Measurements from ENCODE around the gene DNAJB6. TPM values are rescaled to one million over a fixed set of nuclear protein-coding genes. Genes with fewer than 3 reads are reported as not detected.

The DNAJB6 gene
- total RNA-seq, 1 experiment from 2014 or later = 288 TPM

DNA sequence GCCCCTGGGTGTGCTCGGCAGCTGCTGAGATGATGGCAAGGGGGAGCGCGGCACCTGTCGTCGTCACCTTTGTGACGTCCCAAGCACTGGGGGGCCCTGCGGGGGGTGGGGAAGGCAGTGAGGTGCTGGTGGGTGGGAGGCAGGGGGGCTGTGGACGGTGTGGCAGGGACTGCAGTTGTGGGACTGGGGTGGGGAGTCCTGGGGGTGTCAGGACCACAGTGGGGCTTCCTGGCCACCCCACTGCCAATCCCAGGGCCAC lies 82.2 kb downstream of the DNAJB6 start:
- TF ChIP-seq JUN (CRISPR knock-in tag; IDR thresholded peaks at IDR 0.05) (no peak), SP1 (CRISPR knock-in tag; conservative IDR thresholded peaks at IDR 0.05) (no peak), ETV6 (CRISPR knock-in tag; IDR thresholded peaks at IDR 0.05) (no peak), SMAD3 (CRISPR knock-in tag; IDR thresholded peaks at IDR 0.05; ENCODE audit: borderline replicate concordance) (no peak), FOXJ3 (CRISPR knock-in tag; IDR thresholded peaks at IDR 0.05; ENCODE audit: borderline replicate concordance) (no peak), HMGA2 (CRISPR knock-in tag; IDR thresholded peaks at IDR 0.05) (no peak), CREM (CRISPR knock-in tag; IDR thresholded peaks at IDR 0.05) (no peak), CBFB (CRISPR knock-in tag; IDR thresholded peaks at IDR 0.05; ENCODE audit: low read depth) (no peak), GABPB1 (CRISPR knock-in tag; IDR thresholded peaks at IDR 0.05) (no peak)
- TF ChIP-seq, protein P1, sequence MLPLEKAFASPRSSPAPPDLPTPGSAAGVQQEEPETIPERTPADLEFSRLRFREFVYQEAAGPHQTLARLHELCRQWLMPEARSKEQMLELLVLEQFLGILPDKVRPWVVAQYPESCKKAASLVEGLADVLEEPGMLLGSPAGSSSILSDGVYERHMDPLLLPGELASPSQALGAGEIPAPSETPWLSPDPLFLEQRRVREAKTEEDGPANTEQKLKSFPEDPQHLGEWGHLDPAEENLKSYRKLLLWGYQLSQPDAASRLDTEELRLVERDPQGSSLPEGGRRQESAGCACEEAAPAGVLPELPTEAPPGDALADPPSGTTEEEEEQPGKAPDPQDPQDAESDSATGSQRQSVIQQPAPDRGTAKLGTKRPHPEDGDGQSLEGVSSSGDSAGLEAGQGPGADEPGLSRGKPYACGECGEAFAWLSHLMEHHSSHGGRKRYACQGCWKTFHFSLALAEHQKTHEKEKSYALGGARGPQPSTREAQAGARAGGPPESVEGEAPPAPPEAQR (CRISPR knock-in tag; IDR thresholded peaks at IDR 0.05) = no peak
- TF ChIP-seq, protein P2, sequence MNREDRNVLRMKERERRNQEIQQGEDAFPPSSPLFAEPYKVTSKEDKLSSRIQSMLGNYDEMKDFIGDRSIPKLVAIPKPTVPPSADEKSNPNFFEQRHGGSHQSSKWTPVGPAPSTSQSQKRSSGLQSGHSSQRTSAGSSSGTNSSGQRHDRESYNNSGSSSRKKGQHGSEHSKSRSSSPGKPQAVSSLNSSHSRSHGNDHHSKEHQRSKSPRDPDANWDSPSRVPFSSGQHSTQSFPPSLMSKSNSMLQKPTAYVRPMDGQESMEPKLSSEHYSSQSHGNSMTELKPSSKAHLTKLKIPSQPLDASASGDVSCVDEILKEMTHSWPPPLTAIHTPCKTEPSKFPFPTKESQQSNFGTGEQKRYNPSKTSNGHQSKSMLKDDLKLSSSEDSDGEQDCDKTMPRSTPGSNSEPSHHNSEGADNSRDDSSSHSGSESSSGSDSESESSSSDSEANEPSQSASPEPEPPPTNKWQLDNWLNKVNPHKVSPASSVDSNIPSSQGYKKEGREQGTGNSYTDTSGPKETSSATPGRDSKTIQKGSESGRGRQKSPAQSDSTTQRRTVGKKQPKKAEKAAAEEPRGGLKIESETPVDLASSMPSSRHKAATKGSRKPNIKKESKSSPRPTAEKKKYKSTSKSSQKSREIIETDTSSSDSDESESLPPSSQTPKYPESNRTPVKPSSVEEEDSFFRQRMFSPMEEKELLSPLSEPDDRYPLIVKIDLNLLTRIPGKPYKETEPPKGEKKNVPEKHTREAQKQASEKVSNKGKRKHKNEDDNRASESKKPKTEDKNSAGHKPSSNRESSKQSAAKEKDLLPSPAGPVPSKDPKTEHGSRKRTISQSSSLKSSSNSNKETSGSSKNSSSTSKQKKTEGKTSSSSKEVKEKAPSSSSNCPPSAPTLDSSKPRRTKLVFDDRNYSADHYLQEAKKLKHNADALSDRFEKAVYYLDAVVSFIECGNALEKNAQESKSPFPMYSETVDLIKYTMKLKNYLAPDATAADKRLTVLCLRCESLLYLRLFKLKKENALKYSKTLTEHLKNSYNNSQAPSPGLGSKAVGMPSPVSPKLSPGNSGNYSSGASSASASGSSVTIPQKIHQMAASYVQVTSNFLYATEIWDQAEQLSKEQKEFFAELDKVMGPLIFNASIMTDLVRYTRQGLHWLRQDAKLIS (CRISPR knock-in tag; IDR thresholded peaks at IDR 0.05; ENCODE audit: borderline replicate concordance) = no peak
- Mint-ChIP-seq H3K27me3 (ENCODE audit: low read depth) (no peaks in the 10 kb centered on the region), H3K9me3 (no peaks in the 10 kb centered on the region), H3K4me1 (peaks cover 5% of the 10 kb centered on the region), H3K36me3 (peaks cover 37% of the 10 kb centered on the region), H3K4me3 (no peak overlapping the region), H3K27ac (no peak overlapping the region)
- ChIA-PET POLR2A (no interaction called here), CTCF (interaction anchor here (1.6 kb wide), 1 partner anchor 12 kb away, joined by 4 read pairs; no protein-coding TSS in a partner anchor)
- ATAC-seq (no peak), DNase-seq (ENCODE audit: low spot score) (no peak)

DNA sequence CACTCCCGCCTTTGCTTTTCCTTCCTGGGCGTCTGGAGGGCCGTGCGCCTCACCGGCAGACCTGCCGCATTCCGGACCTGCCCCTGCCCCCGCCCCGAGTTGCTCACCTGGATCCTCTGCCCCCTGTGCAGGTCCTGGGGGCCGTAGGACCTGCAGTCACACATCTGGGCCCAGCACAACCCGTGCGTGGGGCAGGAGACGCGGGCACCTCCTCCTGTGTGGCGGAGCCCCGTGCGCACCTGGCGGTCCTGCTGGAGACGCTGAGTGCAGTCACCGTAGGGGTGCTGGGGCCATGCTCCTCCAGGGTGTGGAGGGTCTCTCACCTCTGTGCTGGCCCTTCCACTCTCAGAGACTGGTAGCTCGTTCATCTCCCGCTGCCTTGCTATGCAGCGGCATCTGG lies 85.5 kb downstream of the DNAJB6 start:
- H3K4me1 Mint-ChIP-seq = no peaks in the 10 kb centered on the region
- H3K27me3 Mint-ChIP-seq (ENCODE audit: low read depth) = no peaks in the 10 kb centered on the region
- H3K27ac Mint-ChIP-seq = no peak overlapping the region
- no peak overlapping the region for H3K4me3 Mint-ChIP-seq
- ATAC-seq (no peak), DNase-seq (ENCODE audit: low spot score) (no peak)
- CTCF ChIA-PET = interaction anchor here (0.9 kb wide), 1 partner anchor 52 kb away, joined by 3 read pairs; no protein-coding TSS in a partner anchor
- peaks cover 9% of the 10 kb centered on the region for H3K36me3 Mint-ChIP-seq
- POLR2A ChIA-PET = no interaction called here
- H3K9me3 Mint-ChIP-seq = no peaks in the 10 kb centered on the region
- no peak for TF ChIP-seq TCF7 (CRISPR knock-in tag; IDR thresholded peaks at IDR 0.05; ENCODE audit: low read depth)
- no peak for TF ChIP-seq EMX1 (CRISPR knock-in tag; IDR thresholded peaks at IDR 0.05)
- TF ChIP-seq, protein P3, sequence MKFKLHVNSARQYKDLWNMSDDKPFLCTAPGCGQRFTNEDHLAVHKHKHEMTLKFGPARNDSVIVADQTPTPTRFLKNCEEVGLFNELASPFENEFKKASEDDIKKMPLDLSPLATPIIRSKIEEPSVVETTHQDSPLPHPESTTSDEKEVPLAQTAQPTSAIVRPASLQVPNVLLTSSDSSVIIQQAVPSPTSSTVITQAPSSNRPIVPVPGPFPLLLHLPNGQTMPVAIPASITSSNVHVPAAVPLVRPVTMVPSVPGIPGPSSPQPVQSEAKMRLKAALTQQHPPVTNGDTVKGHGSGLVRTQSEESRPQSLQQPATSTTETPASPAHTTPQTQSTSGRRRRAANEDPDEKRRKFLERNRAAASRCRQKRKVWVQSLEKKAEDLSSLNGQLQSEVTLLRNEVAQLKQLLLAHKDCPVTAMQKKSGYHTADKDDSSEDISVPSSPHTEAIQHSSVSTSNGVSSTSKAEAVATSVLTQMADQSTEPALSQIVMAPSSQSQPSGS (CRISPR knock-in tag; IDR thresholded peaks at IDR 0.05; ENCODE audit: borderline replicate concordance, low read depth) = no peak
- TF ChIP-seq RELA (CRISPR knock-in tag; IDR thresholded peaks at IDR 0.05; ENCODE audit: borderline replicate concordance) = no peak
- no peak for TF ChIP-seq NR1H2 (CRISPR knock-in tag; IDR thresholded peaks at IDR 0.05)
- TF ChIP-seq, protein P4, sequence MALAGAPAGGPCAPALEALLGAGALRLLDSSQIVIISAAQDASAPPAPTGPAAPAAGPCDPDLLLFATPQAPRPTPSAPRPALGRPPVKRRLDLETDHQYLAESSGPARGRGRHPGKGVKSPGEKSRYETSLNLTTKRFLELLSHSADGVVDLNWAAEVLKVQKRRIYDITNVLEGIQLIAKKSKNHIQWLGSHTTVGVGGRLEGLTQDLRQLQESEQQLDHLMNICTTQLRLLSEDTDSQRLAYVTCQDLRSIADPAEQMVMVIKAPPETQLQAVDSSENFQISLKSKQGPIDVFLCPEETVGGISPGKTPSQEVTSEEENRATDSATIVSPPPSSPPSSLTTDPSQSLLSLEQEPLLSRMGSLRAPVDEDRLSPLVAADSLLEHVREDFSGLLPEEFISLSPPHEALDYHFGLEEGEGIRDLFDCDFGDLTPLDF (CRISPR knock-in tag; IDR thresholded peaks at IDR 0.05) = no peak
- TF ChIP-seq, protein P5, sequence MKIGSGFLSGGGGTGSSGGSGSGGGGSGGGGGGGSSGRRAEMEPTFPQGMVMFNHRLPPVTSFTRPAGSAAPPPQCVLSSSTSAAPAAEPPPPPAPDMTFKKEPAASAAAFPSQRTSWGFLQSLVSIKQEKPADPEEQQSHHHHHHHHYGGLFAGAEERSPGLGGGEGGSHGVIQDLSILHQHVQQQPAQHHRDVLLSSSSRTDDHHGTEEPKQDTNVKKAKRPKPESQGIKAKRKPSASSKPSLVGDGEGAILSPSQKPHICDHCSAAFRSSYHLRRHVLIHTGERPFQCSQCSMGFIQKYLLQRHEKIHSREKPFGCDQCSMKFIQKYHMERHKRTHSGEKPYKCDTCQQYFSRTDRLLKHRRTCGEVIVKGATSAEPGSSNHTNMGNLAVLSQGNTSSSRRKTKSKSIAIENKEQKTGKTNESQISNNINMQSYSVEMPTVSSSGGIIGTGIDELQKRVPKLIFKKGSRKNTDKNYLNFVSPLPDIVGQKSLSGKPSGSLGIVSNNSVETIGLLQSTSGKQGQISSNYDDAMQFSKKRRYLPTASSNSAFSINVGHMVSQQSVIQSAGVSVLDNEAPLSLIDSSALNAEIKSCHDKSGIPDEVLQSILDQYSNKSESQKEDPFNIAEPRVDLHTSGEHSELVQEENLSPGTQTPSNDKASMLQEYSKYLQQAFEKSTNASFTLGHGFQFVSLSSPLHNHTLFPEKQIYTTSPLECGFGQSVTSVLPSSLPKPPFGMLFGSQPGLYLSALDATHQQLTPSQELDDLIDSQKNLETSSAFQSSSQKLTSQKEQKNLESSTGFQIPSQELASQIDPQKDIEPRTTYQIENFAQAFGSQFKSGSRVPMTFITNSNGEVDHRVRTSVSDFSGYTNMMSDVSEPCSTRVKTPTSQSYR (CRISPR knock-in tag; IDR thresholded peaks at IDR 0.05) = no peak
- TF ChIP-seq, protein P6, sequence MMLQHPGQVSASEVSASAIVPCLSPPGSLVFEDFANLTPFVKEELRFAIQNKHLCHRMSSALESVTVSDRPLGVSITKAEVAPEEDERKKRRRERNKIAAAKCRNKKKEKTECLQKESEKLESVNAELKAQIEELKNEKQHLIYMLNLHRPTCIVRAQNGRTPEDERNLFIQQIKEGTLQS (CRISPR knock-in tag; conservative IDR thresholded peaks at IDR 0.05) = no peak
- no peak for TF ChIP-seq FOXJ3 (CRISPR knock-in tag; IDR thresholded peaks at IDR 0.05; ENCODE audit: borderline replicate concordance)
- TF ChIP-seq, protein P7, sequence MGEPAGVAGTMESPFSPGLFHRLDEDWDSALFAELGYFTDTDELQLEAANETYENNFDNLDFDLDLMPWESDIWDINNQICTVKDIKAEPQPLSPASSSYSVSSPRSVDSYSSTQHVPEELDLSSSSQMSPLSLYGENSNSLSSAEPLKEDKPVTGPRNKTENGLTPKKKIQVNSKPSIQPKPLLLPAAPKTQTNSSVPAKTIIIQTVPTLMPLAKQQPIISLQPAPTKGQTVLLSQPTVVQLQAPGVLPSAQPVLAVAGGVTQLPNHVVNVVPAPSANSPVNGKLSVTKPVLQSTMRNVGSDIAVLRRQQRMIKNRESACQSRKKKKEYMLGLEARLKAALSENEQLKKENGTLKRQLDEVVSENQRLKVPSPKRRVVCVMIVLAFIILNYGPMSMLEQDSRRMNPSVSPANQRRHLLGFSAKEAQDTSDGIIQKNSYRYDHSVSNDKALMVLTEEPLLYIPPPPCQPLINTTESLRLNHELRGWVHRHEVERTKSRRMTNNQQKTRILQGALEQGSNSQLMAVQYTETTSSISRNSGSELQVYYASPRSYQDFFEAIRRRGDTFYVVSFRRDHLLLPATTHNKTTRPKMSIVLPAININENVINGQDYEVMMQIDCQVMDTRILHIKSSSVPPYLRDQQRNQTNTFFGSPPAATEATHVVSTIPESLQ (CRISPR knock-in tag; IDR thresholded peaks at IDR 0.05) = no peak
- no peak for TF ChIP-seq JUN (CRISPR knock-in tag; IDR thresholded peaks at IDR 0.05)
- no peak for TF ChIP-seq SP1 (CRISPR knock-in tag; conservative IDR thresholded peaks at IDR 0.05)
- TF ChIP-seq, protein P8, sequence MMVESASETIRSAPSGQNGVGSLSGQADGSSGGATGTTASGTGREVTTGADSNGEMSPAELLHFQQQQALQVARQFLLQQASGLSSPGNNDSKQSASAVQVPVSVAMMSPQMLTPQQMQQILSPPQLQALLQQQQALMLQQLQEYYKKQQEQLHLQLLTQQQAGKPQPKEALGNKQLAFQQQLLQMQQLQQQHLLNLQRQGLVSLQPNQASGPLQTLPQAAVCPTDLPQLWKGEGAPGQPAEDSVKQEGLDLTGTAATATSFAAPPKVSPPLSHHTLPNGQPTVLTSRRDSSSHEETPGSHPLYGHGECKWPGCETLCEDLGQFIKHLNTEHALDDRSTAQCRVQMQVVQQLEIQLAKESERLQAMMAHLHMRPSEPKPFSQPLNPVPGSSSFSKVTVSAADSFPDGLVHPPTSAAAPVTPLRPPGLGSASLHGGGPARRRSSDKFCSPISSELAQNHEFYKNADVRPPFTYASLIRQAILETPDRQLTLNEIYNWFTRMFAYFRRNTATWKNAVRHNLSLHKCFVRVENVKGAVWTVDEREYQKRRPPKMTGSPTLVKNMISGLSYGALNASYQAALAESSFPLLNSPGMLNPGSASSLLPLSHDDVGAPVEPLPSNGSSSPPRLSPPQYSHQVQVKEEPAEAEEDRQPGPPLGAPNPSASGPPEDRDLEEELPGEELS (CRISPR knock-in tag; IDR thresholded peaks at IDR 0.05) = no peak

Data from WTC11 (cell line).